HG02610 (cell line): ENCODE data around the gene ITGB6.

Experiments used
- ATAC-seq: cut with Tn5 transposase; IDR thresholded peaks from one replicate; pipeline ENCODE4 v1.9.1; 2021; ENCODE audit warnings: mild to moderate bottlenecking, moderate library complexity; ENCODE audit not compliant: unreplicated experiment

Gene ITGB6

DNA sequence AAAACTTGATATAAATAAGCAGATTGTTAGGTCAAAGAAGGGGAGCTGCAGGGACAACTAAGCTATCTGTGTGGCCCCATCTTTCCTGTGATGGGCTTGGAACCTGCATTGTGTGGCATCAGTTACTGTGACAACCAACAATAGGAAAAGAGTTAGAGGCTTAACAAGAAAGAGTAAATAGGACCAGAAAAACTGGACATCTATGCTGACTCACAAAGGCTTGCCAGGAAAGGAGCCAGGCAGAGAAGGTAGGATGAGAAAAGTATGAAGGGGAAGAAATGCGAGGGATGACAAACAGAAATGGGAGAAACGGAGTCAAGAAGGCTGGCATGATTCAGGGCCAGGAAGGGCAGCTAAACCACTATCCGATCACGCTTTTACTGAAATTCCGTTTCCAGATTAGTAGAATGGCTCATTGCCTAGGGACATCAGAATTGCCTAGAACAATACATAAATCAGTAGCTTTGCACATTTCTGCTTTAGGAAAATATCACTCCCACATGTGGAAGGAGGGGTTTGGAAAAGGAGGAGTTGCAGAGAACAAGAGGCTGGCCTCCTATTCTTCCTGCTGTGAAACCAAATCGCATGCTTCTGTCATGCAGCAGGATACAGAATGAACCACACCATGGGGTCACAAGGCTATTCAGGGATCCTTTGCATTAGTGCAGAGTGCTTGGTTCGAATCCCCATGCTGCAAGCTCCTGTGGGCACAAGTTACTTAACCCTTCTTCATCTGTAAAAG, 144.9 kb downstream of the ITGB6 start:
- no peak for ATAC-seq

DNA sequence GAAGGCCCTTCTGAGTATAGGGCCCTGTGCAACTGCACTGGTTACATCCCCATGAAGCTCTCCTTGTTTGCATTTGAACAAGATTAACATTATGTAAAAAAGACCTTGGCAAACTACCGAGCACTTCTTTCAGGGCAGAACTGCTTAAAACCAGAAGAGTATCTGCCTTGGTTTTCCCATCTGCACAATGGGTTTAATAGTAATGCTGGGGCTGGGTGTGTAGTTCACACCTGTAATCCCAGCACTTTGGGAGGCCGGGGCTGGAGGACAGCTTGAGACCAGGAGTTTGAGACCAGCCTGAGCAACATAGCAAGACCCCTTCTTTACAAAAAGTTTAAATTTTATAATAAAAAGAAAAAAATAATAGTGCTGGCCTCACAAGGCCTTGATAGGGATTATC, 146.1 kb downstream of the ITGB6 start:
- ATAC-seq = no peak

DNA sequence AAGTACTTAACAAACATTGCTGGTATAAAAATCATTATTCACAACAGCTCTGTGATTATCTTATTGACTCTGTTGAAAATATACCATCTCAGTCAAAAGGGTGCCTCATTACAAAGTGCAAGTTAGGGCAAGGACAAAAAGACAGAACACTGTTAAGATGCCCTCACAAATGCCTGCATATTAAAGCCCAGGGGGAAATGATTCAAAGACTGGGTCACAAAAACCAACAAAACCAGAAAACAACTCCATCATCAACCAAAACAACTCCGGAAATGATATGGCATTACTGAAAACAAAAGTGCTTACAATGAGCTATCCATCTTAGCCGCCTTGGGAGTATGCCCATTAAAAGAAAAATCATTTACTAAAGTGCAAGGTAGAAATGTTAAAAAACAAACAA, 147.5 kb downstream of the ITGB6 start:
- ATAC-seq = no peak

DNA sequence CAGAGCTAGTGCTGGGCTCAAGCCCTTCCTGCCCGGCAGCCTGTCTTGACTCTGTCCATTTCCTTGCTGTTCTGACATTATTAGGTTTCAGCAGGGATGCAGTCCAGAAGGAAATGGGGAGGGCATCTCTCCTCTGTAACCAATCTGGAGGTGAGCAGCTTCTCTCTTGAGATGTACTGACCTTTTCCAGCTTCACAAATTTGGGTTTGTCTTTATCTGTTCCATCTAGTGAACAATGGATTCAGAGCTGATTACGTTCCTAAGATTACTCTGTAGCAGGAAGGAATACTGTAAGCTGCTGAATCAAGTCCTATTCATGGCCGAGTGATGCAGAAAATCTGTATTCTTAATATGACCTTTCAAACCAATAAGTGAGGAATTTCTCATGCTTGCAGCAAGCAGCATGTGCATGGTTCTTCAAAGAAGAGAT, 148.7 kb downstream of the ITGB6 start:
- no peak for ATAC-seq

DNA sequence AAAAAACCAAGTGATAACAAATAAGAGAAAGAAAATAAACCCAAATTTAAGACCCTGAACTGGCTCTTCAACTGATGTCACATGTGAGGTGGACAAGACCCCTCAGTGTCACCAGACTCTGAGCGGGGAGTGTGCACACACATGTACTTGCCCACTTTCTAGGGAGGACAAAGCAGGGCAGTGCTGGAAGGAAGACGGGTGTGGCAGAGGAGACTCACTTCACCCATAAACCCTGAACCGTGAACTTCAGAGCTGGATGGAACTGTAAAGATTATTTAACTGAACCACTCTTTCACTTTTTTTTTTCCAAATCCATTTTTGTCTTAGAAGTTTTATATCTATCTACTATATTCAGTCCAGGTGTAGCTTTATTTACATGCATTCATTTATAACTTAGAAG, 149.9 kb downstream of the ITGB6 start:
- no peak for ATAC-seq
